ENCODE results near the gene CUL3. TPM values are rescaled to one million over a fixed set of nuclear protein-coding genes. Genes with fewer than 3 reads are reported as not detected.

Gene CUL3
- total and polyA plus RNA-seq, 10 of the 15 experiments (the other 5 are each of a cell fraction or from before 2014, with no cell fraction given) = 22.0 to 95.4 (median 53.4) TPM

DNA sequence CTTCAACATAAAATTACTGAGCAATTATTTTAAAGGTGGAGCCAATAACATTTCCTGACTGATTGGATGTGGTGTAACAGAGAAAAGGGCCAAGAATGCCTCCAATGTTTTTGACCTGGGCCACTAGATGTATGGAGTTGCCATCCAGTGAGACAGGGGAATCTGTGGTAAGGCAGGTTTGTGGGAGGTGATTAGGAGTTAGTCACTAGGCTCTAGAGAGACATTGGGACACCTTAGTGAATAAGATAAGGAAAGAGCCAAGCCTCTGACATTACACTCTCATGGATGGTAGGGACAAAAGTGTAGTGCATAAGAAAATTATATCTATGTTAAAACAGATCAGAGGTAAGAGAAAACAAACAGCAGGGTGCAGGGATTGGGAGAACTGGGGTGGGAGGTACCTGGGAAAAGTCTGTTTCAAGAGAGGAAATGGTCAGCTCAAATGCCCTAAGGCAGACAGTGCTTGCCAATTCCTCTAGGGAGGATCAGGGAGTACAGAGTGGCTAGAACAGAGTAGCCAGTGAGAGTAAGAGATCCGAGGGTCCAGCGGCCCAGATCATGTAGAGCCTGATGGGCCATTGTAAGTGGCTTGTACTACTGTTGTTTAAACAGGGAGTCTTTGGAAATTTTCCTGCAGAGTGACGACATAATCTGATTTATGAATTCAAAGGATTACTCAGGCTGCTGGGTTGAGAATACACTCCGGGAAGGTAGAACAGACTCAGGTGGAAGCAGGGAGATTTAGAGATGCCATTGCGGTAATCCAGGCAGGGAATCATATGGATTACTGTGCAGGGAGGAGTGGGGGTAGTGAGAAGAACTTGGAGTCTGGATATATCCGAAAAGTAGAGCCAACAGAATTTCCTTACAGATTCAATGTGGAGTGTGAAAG, 45.7 kb upstream of the CUL3 start:
- no peak overlapping the region for H2AFZ ChIP-seq (ENCODE audit: control insufficient read depth, low read depth, low read length)
- H3K79me2 ChIP-seq (ENCODE audit: control insufficient read depth, insufficient read depth, low read length) = no peaks in the 10 kb centered on the region
- ChIA-PET POLR2A (no interaction called here), RAD21 (ENCODE audit: unreplicated experiment) (no interaction called here), SMC1A (ENCODE audit: uncharacterized antibody, unreplicated experiment) (interaction anchor here (0.7 to 1.3 kb wide), 2 partner anchors 45 to 47 kb away, joined by 3 to 4 read pairs; partner anchors contain the start of gene CUL3), CTCF (no interaction called here)
- no peaks in the 10 kb centered on the region for H3K27me3 ChIP-seq (replicated peaks in 1 of 2; ENCODE audit: control insufficient read depth in 2 of 2, insufficient read depth in 2 of 2, low read length in 1 of 2)
- WGBS (ENCODE audit: insufficient coverage, insufficient replicate concordance, low lambda C conversion rate, missing lambda C conversion rate) = 45% methylated on average over 6 of the region's 6 CpGs
- no peaks in the 10 kb centered on the region for H3K4me1 ChIP-seq (ENCODE audit: control insufficient read depth, insufficient read depth, low read length)
- no peak for TF ChIP-seq MYC (IDR thresholded peaks at IDR 0.05; ENCODE audit: insufficient read depth, insufficient read length, insufficient replicate concordance, low read length, severe bottlenecking)
- TF ChIP-seq TCF7 (IDR thresholded peaks at IDR 0.05; ENCODE audit: borderline replicate concordance) = no peak
- TF ChIP-seq MTA2 (IDR thresholded peaks at IDR 0.05; ENCODE audit: low read depth) = no peak
- TF ChIP-seq, protein P1, sequence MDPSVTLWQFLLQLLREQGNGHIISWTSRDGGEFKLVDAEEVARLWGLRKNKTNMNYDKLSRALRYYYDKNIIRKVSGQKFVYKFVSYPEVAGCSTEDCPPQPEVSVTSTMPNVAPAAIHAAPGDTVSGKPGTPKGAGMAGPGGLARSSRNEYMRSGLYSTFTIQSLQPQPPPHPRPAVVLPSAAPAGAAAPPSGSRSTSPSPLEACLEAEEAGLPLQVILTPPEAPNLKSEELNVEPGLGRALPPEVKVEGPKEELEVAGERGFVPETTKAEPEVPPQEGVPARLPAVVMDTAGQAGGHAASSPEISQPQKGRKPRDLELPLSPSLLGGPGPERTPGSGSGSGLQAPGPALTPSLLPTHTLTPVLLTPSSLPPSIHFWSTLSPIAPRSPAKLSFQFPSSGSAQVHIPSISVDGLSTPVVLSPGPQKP (IDR thresholded peaks at IDR 0.05; ENCODE audit: low read depth, low read length) = no peak
- TF ChIP-seq, protein P2, sequence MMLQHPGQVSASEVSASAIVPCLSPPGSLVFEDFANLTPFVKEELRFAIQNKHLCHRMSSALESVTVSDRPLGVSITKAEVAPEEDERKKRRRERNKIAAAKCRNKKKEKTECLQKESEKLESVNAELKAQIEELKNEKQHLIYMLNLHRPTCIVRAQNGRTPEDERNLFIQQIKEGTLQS (IDR thresholded peaks at IDR 0.05; ENCODE audit: borderline replicate concordance, extremely low read depth, low read depth, low read length) = no peak
- TF ChIP-seq IKZF2 (IDR thresholded peaks at IDR 0.05) = no peak
- no peak for TF ChIP-seq RCOR1 (conservative IDR thresholded peaks at IDR 0.05; ENCODE audit: low read depth, low read length)
- no peaks in the 10 kb centered on the region for H4K20me1 ChIP-seq (ENCODE audit: control insufficient read depth, insufficient read depth)
- no peaks in the 10 kb centered on the region for H3K9me3 ChIP-seq (replicated peaks; ENCODE audit: control insufficient read depth, insufficient read depth, low read length)
- no TSS peak for BruUV-seq (replicated peaks)
- no peak overlapping the region for H3K4me3 ChIP-seq
- in situ Hi-C loops (cut with MboI) = loop anchor here (25.0 kb wide), 1 partner anchor 644 kb away; no protein-coding TSS in a partner anchor
- no peak overlapping the region for H3K9ac ChIP-seq (ENCODE audit: control insufficient read depth, insufficient read depth, low read length)
- FAIRE-seq (no peak), DNase-seq (ENCODE audit: low read depth, low spot score) (no peak), ATAC-seq (no peak)
- no peak overlapping the region for H3K27ac ChIP-seq (ENCODE audit: control insufficient read depth, insufficient read depth)
- H3K4me2 ChIP-seq (ENCODE audit: control insufficient read depth, insufficient read depth) = no peak overlapping the region
- no peaks in the 10 kb centered on the region for H3K36me3 ChIP-seq (ENCODE audit: control insufficient read depth in 2 of 2, insufficient read depth in 2 of 2, low read length in 1 of 2)
- intact Hi-C loops (cut with micrococcal nuclease; ENCODE audit: unreplicated experiment) = no loop called here

Measured in GM12878 (cell line).